Adrenal gland (tissue), 12 donors: ENCODE measurements around the gene WDR70. TPM values are rescaled to one million over a fixed set of nuclear protein-coding genes. Genes with fewer than 3 reads are reported as not detected.

Experiments
- DNase-seq, 7 donors: peaks; one replicate each; pipeline ENCODE4 v3.0.0-alpha.2; 2019 to 2020
- H3K27ac ChIP-seq, 5 donors: fragments of 200-600 bp; sonication (generic) in 4 of 5; 1 replicate in 3 of 5; 2 replicates in 2 of 5; pipeline versions ENCODE4 v1.5.1 to v1.8.0; 2016 to 2020; ENCODE audit warnings: mild to moderate bottlenecking in 1 of 5
- H3K27me3 ChIP-seq: fragments of 200-600 bp; 2 replicates; pipeline ENCODE4 v1.8.0; 2021
- H3K36me3 ChIP-seq, 2 donors: fragments of 200-600 bp; replicated peaks in 1 of 2; 1 replicate in 1 of 2; 2 replicates in 1 of 2; pipeline versions ENCODE4 v1.5.1 to v1.8.0; 2018 to 2022
- H3K4me1 ChIP-seq, 2 donors: fragments of 200-600 bp; replicated peaks in 1 of 2; 1 replicate in 1 of 2; 2 replicates in 1 of 2; pipeline versions ENCODE4 v1.5.1 to v1.8.0; 2018 to 2021
- H3K4me3 ChIP-seq, 4 donors: fragments of 200-600 bp; sonication (generic) in 3 of 4; one replicate each; pipeline ENCODE4 v1.5.1; 2016 to 2018
- H3K9me3 ChIP-seq, 3 donors: fragments of 200-600 bp; sonication (generic) in 1 of 3; replicated peaks in 1 of 3; 1 replicate in 2 of 3; 2 replicates in 1 of 3; pipeline versions ENCODE4 v1.5.1 to v1.8.0; 2016 to 2021
- POLR2A ChIP-seq, 2 donors: fragments of 450-650 bp; IDR thresholded peaks; one replicate each; pipeline ENCODE4 v1.6.1; 2017; ENCODE audit warnings: antibody characterized with exemption in 2 of 2, mild to moderate bottlenecking in 2 of 2, moderate library complexity in 1 of 2
- WGBS, 4 donors: extraction: QIAGEN DNeasy Blood & Tissue Kit in 2 of 4; methylation state at CpG; one replicate each; pipeline versions ENCODE4 v1.1.5 to v1.1.7; 2013 to 2017; 5-methylcytosine and 5-hydroxymethylcytosine counted together
- intact Hi-C, 2 donors: fragments of 100-400 bp; cut with DNase I; formaldehyde crosslinking; loops; one replicate each; pipeline versions ENCODE4 v1.14.1 to v1.15.0; 2022 to 2023
- polyA plus RNA-seq, 3 donors: library from polyadenylated mRNA; stranded (reverse); fragments of 200-250 nt in 2 of 3; fragments of 350-450 nt in 1 of 3; fragmentation: Illumina TruSeq in 1 of 3; extraction: RNeasy Lipid Tissue Mini Kit (QIAGEN cat#74804) in 1 of 3; gene quantifications; one replicate each; pipeline ENCODE4 v1.2.3, GENCODE V29; 2013 to 2014
- total RNA-seq, 9 donors: library from RNA; depleted of rRNA in 4 of 9; stranded (reverse); fragments of >200 nt in 4 of 9; fragments of 120-200 nt in 1 of 9; fragmentation: NEBNext Ultra II Directional in 1 of 9; extraction: Animal tissue kit (Norgen Biotek cat#: 25700) in 1 of 9; gene quantifications; one replicate each; pipeline versions ENCODE4 v1.1.0 to v1.2.4, GENCODE V29; 2013 to 2023
- TF ChIP-seq, protein P1 (sequence below), 6 experiments: fragments of 450-650 bp in 4 of 6; fragments of 200-600 bp in 2 of 6; sonication (generic) in 1 of 6; IDR thresholded peaks; 1 replicate in 5 of 6; 2 replicates in 1 of 6; pipeline versions ENCODE4 v1.5.1 to v1.8.0; 2016 to 2021; ENCODE audit warnings: antibody characterized with exemption in 6 of 6, mild to moderate bottlenecking in 2 of 6, moderate library complexity in 1 of 6
- donor health status: healthy with polysubstance abuse.
- donor health status: Bipolar disorder and iron deficiency.
- donor health status: DM: yes; HTN: yes; CAD: no.
- donor health status: DM: no; HTN: no; CAD: no.
- donor health status: DM: no; HTN: no; CAD: no.
- donor health status: DM: yes; HTN: yes; CAD: no.

The WDR70 gene
- total and polyA plus RNA-seq, 12 donors = 9.2 to 42.6 (median 28.4) TPM

DNA sequence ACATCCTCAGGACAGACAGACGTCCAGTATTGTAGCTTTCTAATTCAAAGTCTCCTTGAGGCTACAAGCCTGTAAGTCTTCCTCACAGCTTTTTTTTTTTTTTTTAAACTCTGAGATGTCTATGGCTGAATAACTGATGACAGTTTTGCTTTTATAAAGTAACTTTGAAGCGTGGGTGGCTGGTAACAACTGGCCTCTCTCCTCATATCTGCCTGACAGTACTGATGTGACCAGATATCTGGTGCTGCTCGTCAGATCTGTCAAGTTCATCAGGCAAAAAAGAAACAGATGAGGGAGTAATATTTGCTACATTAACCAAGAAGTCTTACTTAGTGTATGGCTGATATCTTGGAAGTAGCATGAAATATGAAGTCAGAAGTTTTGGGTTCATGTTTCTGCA is 388.1 kb downstream of the WDR70 start:
- H3K4me3 ChIP-seq = no peak overlapping the region
- no peaks in the 10 kb centered on the region for H3K27me3 ChIP-seq
- DNase-seq = no peak
- no peaks in the 10 kb centered on the region for H3K9me3 ChIP-seq
- H3K36me3 ChIP-seq = no peaks in the 10 kb centered on the region
- intact Hi-C loops = no loop called here
- H3K4me1 ChIP-seq = no peaks in the 10 kb centered on the region
- 55 to 77% (median 71%) methylated on average over 3 of the region's 3 CpGs for WGBS, 4 donors
- H3K27ac ChIP-seq = no peak overlapping the region
- TF ChIP-seq, protein P1, sequence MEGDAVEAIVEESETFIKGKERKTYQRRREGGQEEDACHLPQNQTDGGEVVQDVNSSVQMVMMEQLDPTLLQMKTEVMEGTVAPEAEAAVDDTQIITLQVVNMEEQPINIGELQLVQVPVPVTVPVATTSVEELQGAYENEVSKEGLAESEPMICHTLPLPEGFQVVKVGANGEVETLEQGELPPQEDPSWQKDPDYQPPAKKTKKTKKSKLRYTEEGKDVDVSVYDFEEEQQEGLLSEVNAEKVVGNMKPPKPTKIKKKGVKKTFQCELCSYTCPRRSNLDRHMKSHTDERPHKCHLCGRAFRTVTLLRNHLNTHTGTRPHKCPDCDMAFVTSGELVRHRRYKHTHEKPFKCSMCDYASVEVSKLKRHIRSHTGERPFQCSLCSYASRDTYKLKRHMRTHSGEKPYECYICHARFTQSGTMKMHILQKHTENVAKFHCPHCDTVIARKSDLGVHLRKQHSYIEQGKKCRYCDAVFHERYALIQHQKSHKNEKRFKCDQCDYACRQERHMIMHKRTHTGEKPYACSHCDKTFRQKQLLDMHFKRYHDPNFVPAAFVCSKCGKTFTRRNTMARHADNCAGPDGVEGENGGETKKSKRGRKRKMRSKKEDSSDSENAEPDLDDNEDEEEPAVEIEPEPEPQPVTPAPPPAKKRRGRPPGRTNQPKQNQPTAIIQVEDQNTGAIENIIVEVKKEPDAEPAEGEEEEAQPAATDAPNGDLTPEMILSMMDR (IDR thresholded peaks at IDR 0.05) = no peak
- TF ChIP-seq POLR2A (IDR thresholded peaks at IDR 0.05) = no peak

DNA sequence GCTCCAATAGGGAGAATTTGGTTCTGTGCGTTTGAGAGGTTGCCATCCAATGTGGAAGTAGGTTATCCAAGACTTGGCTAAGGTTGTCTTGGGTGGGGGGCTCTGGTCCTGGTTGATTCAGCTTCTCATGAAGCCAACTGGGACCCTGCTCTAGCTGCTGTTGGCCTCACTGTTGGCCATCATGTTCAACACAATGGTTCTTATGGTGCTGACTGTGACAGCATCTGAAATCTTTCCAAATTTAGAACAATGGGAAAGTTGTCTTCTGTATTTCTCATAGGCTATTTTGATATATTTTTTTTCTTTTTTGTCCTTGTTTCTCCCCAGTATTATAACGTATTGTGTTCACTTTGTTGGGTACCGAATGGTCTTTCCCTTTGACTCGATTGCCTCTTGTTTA is 388.8 kb downstream of the WDR70 start:
- H3K36me3 ChIP-seq = no peaks in the 10 kb centered on the region
- H3K27me3 ChIP-seq = no peaks in the 10 kb centered on the region
- H3K4me3 ChIP-seq = no peak overlapping the region
- H3K9me3 ChIP-seq = no peaks in the 10 kb centered on the region
- intact Hi-C loops = no loop called here
- H3K4me1 ChIP-seq = no peaks in the 10 kb centered on the region
- H3K27ac ChIP-seq = no peak overlapping the region
- DNase-seq = no peak
- TF ChIP-seq POLR2A (IDR thresholded peaks at IDR 0.05) = no peak
- TF ChIP-seq, protein P1 (IDR thresholded peaks at IDR 0.05) = no peak
- 76 to 80% (median 78%) methylated on average over 4 of the region's 4 CpGs for WGBS, 4 donors

DNA sequence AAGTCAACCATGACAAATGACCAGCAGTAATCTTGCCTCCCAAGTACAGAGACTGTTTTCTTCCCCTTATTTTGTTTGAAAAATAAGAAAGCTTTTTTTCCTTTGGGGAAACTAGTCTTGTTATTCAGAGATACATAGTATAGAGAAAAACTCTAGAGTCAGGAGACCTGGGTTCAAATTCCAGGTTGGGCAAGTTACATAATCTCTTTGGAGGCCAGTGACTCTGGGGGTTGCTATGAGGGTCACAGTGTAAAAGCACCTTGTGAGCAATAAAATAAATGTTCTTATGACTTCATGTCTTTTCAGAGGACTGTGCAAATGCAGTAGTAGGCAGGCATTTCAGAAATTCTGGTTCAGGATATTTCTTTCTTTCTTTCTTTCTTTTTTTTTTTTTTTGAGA is 389.3 kb downstream of the WDR70 start:
- intact Hi-C loops = no loop called here
- no peaks in the 10 kb centered on the region for H3K9me3 ChIP-seq
- H3K4me1 ChIP-seq = no peaks in the 10 kb centered on the region
- no peak overlapping the region for H3K27ac ChIP-seq
- H3K36me3 ChIP-seq = no peaks in the 10 kb centered on the region
- no peaks in the 10 kb centered on the region for H3K27me3 ChIP-seq
- TF ChIP-seq POLR2A (IDR thresholded peaks at IDR 0.05) = no peak
- TF ChIP-seq, protein P1 (IDR thresholded peaks at IDR 0.05) = no peak
- no peak for DNase-seq
- no peak overlapping the region for H3K4me3 ChIP-seq

DNA sequence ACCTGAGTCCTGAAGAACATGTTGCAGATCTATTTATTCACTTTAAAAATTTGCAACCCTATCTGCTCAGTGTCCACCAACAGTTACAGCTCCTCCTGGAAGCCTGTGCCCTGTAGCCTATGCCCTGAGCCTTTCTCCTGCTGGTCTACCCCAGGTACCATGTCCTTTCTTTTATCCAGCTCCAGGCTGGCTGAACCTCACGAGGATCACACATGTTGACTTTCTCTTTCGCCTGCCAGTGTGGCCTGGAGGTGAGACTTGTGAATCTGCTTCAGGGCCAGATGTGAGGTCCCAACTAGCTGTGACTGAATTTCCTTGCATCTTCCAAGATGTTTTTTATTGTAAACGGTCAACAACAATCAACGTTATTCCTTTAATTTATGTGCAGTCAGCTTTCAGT is 390.0 kb downstream of the WDR70 start:
- WGBS, 4 donors = 82 to 88% (median 86%) methylated on average over 4 of the region's 4 CpGs
- Histone ChIP-seq H3K27me3 (no peaks in the 10 kb centered on the region), H3K27ac (no peak overlapping the region), H3K4me3 (no peak overlapping the region), H3K4me1 (no peaks in the 10 kb centered on the region), H3K9me3 (no peaks in the 10 kb centered on the region), H3K36me3 (no peaks in the 10 kb centered on the region)
- TF ChIP-seq, protein P1 (IDR thresholded peaks at IDR 0.05) = no peak
- TF ChIP-seq POLR2A (IDR thresholded peaks at IDR 0.05) = no peak
- DNase-seq = no peak
- intact Hi-C loops = no loop called here
